GM10266 (cell line): ENCODE measurements around the gene CAPN13.
A peak's percentile ranks its signal among the peaks of the same experiment; 100 is the strongest.

Experiments
- DNase-seq: peaks from one replicate; pipeline ENCODE4 v3.0.0; 2012; ENCODE audit errors: extremely low spot score
- TF ChIP-seq, protein P1 (sequence below): IDR thresholded peaks from 2 replicates; pipeline ENCODE4 v1.5.1; 2012; ENCODE audit warnings: mild to moderate bottlenecking, low read depth; ENCODE audit not compliant: control insufficient read depth, insufficient read depth; ENCODE audit errors: missing control alignments

Gene CAPN13

GRCh38 chr2:30686669-30687068, 120.6 kb downstream of the CAPN13 start:
- DNase-seq = no peak

GRCh38 chr2:30686000-30686399, 121.2 kb downstream of the CAPN13 start:
- no peak for DNase-seq

More at GRCh38 chr2:30686669-30687068, 120.6 kb downstream of the CAPN13 start:
- TF ChIP-seq, protein P1, sequence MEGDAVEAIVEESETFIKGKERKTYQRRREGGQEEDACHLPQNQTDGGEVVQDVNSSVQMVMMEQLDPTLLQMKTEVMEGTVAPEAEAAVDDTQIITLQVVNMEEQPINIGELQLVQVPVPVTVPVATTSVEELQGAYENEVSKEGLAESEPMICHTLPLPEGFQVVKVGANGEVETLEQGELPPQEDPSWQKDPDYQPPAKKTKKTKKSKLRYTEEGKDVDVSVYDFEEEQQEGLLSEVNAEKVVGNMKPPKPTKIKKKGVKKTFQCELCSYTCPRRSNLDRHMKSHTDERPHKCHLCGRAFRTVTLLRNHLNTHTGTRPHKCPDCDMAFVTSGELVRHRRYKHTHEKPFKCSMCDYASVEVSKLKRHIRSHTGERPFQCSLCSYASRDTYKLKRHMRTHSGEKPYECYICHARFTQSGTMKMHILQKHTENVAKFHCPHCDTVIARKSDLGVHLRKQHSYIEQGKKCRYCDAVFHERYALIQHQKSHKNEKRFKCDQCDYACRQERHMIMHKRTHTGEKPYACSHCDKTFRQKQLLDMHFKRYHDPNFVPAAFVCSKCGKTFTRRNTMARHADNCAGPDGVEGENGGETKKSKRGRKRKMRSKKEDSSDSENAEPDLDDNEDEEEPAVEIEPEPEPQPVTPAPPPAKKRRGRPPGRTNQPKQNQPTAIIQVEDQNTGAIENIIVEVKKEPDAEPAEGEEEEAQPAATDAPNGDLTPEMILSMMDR = no peak

DNA sequence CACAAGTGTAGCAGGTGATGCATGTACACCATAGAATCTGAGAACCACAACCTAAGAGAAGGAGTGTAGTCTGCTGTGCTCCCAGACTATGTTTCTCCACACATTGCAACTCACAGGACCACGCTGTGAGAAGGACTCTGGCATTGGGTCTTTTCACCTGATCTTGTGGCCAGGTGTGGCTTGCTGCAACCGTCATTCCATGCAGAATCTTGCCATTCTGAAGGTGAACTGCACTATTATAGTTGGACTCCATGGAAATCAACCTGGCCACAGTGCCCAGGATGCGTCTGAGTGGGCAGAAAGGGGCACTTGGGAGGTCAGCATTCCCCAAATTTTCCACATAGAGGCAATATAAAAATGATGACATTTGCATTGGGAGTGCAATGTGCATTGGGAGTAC, 122.2 kb downstream of the CAPN13 start:
- no peak for DNase-seq
- TF ChIP-seq, protein P1 = no peak

More at GRCh38 chr2:30686000-30686399, 121.2 kb downstream of the CAPN13 start:
- TF ChIP-seq, protein P1 = peak; percentile 25

- TF ChIP-seq, protein P1 = no peak
- DNase-seq = no peak
Observed at GRCh38 chr2:30684516-30684915, 122.7 kb downstream of the CAPN13 start.

- TF ChIP-seq, protein P1 = no peak
- DNase-seq = no peak
Observed at GRCh38 chr2:30684026-30684425, 123.2 kb downstream of the CAPN13 start.

DNA sequence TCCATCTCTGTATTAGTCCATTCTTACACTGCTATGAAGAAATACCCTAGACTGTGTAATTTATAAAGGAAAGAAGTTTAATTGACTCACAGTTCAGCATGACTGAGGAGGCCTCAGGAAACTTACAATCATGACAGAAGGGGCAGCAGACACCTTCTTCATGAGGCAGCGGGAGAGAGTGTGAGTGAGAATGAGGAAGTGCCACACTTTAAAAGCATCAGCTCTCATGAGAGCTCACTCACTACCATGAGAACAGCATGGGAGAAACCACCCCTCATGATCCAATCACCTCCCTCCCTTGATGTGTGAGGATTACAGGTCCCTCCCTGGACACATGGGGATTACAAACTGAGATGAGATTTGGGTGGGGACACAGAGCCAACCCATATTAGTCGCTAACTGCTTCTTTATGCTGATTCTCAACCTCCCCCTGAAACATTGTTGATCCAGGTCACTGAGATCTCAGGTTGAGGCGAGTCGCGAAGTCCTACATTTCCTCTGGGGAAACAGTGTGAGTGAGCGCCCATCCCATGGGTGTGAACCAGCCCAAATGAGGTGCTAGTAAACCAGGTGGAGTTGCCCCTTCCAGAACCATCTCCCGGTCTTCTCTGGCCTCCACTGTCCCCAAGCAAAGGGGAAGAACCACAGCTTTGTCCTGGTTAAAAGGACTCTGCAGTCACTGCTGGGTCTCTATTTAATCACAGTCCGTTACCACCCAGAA, 123.8 kb downstream of the CAPN13 start:
- TF ChIP-seq, protein P1 = peak; percentile 7
- no peak for DNase-seq

- TF ChIP-seq, protein P1 = no peak
- no peak for DNase-seq
Observed at GRCh38 chr2:30681022-30681421, 126.2 kb downstream of the CAPN13 start.
